LNCaP clone FGC (cell line): ENCODE data around the gene ARHGAP31.

Experiments used
- DNase-seq: peaks from one replicate; pipeline ENCODE4 v3.0.0-alpha.2; 2011; ENCODE audit warnings: low read depth
- H3K4me3 ChIP-seq: 2 replicates; pipeline ENCODE4 v1.5.1; 2011; ENCODE audit warnings: mild to moderate bottlenecking, low read depth, low read length, control low read depth
- CTCF ChIP-seq: IDR thresholded peaks from 2 replicates; pipeline ENCODE4 v1.5.1; 2012; ENCODE audit warnings: mild to moderate bottlenecking; ENCODE audit not compliant: control insufficient read depth, insufficient read depth; ENCODE audit errors: extremely low read depth

ARHGAP31 gene

GRCh38 chr3:119357190-119357589 is 63.0 kb downstream of the ARHGAP31 start:
- no peak for DNase-seq
- H3K4me3 ChIP-seq = no peak overlapping the region
- TF ChIP-seq CTCF = no peak

- TF ChIP-seq CTCF = no peak
- no peak overlapping the region for H3K4me3 ChIP-seq
- DNase-seq = no peak
These were observed 65.5 kb downstream of the ARHGAP31 start for GRCh38 chr3:119359476-119360326.

GRCh38 chr3:119360736-119361462 is 66.7 kb downstream of the ARHGAP31 start:
- TF ChIP-seq CTCF = no peak
- no peak for DNase-seq
- no peak overlapping the region for H3K4me3 ChIP-seq

GRCh38 chr3:119362010-119362409 is 67.8 kb downstream of the ARHGAP31 start:
- no peak for TF ChIP-seq CTCF
- no peak overlapping the region for H3K4me3 ChIP-seq
- no peak for DNase-seq

- H3K4me3 ChIP-seq = no peak overlapping the region
- no peak for TF ChIP-seq CTCF
- DNase-seq = no peak
These were observed 69.0 kb downstream of the ARHGAP31 start for GRCh38 chr3:119362940-119363725.

GRCh38 chr3:119364401-119364800 is 70.2 kb downstream of the ARHGAP31 start:
- no peak for DNase-seq
- H3K4me3 ChIP-seq = no peak overlapping the region
- TF ChIP-seq CTCF = no peak
